Measurements from ENCODE around the gene TTLL6.

TTLL6 gene

DNA sequence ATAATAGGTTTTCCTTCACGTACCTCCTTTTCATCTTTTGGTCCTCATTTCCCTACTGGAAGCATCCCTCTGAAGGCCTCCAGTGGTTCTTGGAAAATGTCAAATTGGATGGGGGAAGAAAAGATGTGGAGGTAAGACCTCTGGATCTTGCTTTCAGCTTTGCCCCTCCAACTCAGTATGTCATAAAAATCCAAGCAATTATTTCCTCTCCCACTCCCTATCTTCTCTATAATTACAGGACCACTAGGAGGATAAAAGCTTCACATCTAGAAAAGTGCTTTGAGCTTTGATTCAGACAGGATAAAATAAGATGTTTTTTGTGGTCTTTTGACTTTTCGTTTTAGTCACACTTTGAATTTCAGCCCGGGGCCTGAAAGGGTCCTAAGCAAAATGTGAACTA lies 1.7 kb downstream of the TTLL6 start:
- TF ChIP-seq, protein P1, sequence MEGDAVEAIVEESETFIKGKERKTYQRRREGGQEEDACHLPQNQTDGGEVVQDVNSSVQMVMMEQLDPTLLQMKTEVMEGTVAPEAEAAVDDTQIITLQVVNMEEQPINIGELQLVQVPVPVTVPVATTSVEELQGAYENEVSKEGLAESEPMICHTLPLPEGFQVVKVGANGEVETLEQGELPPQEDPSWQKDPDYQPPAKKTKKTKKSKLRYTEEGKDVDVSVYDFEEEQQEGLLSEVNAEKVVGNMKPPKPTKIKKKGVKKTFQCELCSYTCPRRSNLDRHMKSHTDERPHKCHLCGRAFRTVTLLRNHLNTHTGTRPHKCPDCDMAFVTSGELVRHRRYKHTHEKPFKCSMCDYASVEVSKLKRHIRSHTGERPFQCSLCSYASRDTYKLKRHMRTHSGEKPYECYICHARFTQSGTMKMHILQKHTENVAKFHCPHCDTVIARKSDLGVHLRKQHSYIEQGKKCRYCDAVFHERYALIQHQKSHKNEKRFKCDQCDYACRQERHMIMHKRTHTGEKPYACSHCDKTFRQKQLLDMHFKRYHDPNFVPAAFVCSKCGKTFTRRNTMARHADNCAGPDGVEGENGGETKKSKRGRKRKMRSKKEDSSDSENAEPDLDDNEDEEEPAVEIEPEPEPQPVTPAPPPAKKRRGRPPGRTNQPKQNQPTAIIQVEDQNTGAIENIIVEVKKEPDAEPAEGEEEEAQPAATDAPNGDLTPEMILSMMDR (IDR thresholded peaks at IDR 0.05; ENCODE audit: insufficient read depth, low read length, poor library complexity, severe bottlenecking): no peak
- TF ChIP-seq EZH2phosphoT487 (conservative IDR thresholded peaks at IDR 0.05; ENCODE audit: low read length): no peak
- H3K9me2 ChIP-seq (replicated peaks; ENCODE audit: insufficient read depth, low read length): no peaks in the 10 kb centered on the region
- no peaks in the 10 kb centered on the region for H3K9me3 ChIP-seq (ENCODE audit: insufficient read depth, low read length)
- H2AFZ ChIP-seq (ENCODE audit: low read depth, low read length, severe bottlenecking): no peak overlapping the region
- no peak overlapping the region for H3K27ac ChIP-seq (ENCODE audit: low read depth, low read length)
- no peak overlapping the region for H3K4me3 ChIP-seq (ENCODE audit: insufficient read depth, low read length, poor library complexity, severe bottlenecking)
- no peaks in the 10 kb centered on the region for H3F3A ChIP-seq (ENCODE audit: insufficient read depth)
- H3K27me3 ChIP-seq (ENCODE audit: low read length): no peaks in the 10 kb centered on the region
- no peaks in the 10 kb centered on the region for H4K20me1 ChIP-seq (ENCODE audit: low read depth, low read length)
- no peak overlapping the region for H3K4me2 ChIP-seq (ENCODE audit: low read depth, low read length, poor library complexity, severe bottlenecking)
- H3K9ac ChIP-seq (ENCODE audit: low read length): no peak overlapping the region
- no peaks in the 10 kb centered on the region for H3K36me3 ChIP-seq (ENCODE audit: low read length)
- no peaks in the 10 kb centered on the region for H3K79me2 ChIP-seq (ENCODE audit: insufficient read depth, low read length)

DNA sequence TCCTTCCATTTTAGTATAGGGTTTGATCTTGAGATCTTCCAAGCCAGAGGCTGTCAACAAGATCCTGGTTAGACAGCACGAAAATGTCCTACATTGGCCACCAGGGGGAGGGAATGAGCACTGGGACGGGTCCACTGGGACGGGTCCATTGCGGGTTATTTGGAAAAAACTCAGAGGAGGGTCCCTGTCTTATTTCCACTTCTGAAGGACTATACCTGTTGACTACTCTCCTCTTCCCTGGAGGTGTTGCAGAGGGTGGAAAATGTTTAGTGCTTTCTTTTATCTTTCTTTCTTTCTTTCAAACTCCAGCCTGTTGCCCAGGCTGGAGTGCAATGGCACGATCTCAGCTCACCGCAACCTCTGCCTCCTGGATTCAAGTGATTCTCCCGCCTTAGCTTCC lies 2.5 kb downstream of the TTLL6 start:
- no peak overlapping the region for H3K27ac ChIP-seq (ENCODE audit: low read depth, low read length)
- H3K36me3 ChIP-seq (ENCODE audit: low read length): no peaks in the 10 kb centered on the region
- no peaks in the 10 kb centered on the region for H3F3A ChIP-seq (ENCODE audit: insufficient read depth)
- H3K9me3 ChIP-seq (ENCODE audit: insufficient read depth, low read length): no peaks in the 10 kb centered on the region
- H3K9me2 ChIP-seq (replicated peaks; ENCODE audit: insufficient read depth, low read length): no peaks in the 10 kb centered on the region
- no peaks in the 10 kb centered on the region for H4K20me1 ChIP-seq (ENCODE audit: low read depth, low read length)
- H3K4me2 ChIP-seq (ENCODE audit: low read depth, low read length, poor library complexity, severe bottlenecking): no peak overlapping the region
- TF ChIP-seq, protein P1 (IDR thresholded peaks at IDR 0.05; ENCODE audit: insufficient read depth, low read length, poor library complexity, severe bottlenecking): peak; percentile 40
- TF ChIP-seq EZH2phosphoT487 (conservative IDR thresholded peaks at IDR 0.05; ENCODE audit: low read length): no peak
- H3K79me2 ChIP-seq (ENCODE audit: insufficient read depth, low read length): no peaks in the 10 kb centered on the region
- no peak overlapping the region for H2AFZ ChIP-seq (ENCODE audit: low read depth, low read length, severe bottlenecking)
- no peaks in the 10 kb centered on the region for H3K27me3 ChIP-seq (ENCODE audit: low read length)
- no peak overlapping the region for H3K9ac ChIP-seq (ENCODE audit: low read length)
- no peak overlapping the region for H3K4me3 ChIP-seq (ENCODE audit: insufficient read depth, low read length, poor library complexity, severe bottlenecking)

GRCh38 chr17:48812001-48812400 lies 5.0 kb downstream of the TTLL6 start:
- H3K4me2 ChIP-seq (ENCODE audit: low read depth, low read length, poor library complexity, severe bottlenecking): no peak overlapping the region
- H3K27ac ChIP-seq (ENCODE audit: low read depth, low read length): no peak overlapping the region
- no peaks in the 10 kb centered on the region for H3K27me3 ChIP-seq (ENCODE audit: low read length)
- no peak for TF ChIP-seq EZH2phosphoT487 (conservative IDR thresholded peaks at IDR 0.05; ENCODE audit: low read length)
- TF ChIP-seq, protein P1 (IDR thresholded peaks at IDR 0.05; ENCODE audit: insufficient read depth, low read length, poor library complexity, severe bottlenecking): no peak
- no peak overlapping the region for H3K4me3 ChIP-seq (ENCODE audit: insufficient read depth, low read length, poor library complexity, severe bottlenecking)
- H3F3A ChIP-seq (ENCODE audit: insufficient read depth): no peaks in the 10 kb centered on the region
- H3K36me3 ChIP-seq (ENCODE audit: low read length): no peaks in the 10 kb centered on the region
- H3K9ac ChIP-seq (ENCODE audit: low read length): no peak overlapping the region
- H4K20me1 ChIP-seq (ENCODE audit: low read depth, low read length): no peaks in the 10 kb centered on the region
- H3K9me2 ChIP-seq (replicated peaks; ENCODE audit: insufficient read depth, low read length): no peaks in the 10 kb centered on the region
- no peaks in the 10 kb centered on the region for H3K79me2 ChIP-seq (ENCODE audit: insufficient read depth, low read length)
- no peaks in the 10 kb centered on the region for H3K9me3 ChIP-seq (ENCODE audit: insufficient read depth, low read length)
- no peak overlapping the region for H2AFZ ChIP-seq (ENCODE audit: low read depth, low read length, severe bottlenecking)
